HG03521 (cell line): ENCODE data around the gene EPB41L2.
"Not testable (repeated sequence)": the region's sequence is repeated elsewhere in the genome, so short reads cannot be mapped to it uniquely, and the experiment has no call there.

Experiments
- ATAC-seq: cut with Tn5 transposase; IDR thresholded peaks from one replicate; pipeline ENCODE4 v1.9.1; 2021; ENCODE audit warnings: mild to moderate bottlenecking, moderate library complexity; ENCODE audit not compliant: unreplicated experiment

Gene EPB41L2

DNA sequence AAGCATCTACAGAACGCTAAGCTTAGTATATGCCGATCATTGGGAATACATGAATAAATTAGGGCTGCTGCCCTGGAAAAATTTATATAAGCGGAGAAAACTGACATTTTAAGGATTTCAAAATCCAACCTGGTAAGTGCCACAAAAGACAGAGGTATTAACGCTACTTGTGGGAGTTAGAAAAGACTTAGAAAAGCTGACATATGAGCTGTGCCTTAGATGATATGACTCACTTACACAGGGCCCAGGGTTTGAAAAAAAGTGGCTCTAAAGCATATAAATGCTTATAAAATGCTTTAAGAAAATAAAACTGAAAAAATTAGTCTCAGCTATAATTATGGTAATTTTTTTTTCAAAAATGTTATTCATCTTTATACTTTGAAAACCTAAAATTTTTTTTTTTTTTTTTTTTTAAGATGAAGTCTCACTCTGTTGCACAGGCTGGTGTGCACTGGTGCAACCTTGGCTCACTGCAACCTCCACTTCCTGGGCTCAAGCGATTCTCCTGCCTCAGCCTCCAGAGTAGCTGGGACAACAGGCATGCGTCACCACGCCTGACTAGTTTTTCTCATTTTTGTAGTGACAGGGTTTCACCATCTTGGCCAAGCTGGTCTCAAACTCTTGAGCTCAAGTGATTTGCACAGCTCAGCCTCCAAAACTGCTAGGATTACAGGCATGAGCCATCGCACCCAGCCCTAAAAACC is 25.7 kb downstream of the EPB41L2 start:
- no peak for ATAC-seq

GRCh38 chr6:131036601-131037000 is 26.4 kb downstream of the EPB41L2 start:
- ATAC-seq: no peak

DNA sequence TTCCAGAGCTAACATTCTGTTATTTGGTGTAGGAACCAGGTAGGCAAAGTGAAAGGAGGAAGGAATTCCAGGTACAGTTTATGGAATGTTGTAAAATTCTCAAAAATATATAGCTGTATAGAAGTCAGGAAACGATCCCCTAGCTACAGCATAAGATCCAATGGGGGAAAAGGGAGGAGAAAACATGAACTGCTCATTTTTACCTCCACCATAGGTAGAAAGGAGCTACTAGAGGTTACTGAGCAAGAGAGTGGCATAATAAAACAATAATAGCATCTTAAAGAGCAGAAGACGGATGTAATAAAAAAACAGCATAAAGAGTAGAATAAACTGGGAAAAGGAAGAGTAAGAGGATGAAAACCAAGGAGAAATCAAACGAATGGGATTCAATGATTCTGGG is 26.9 kb downstream of the EPB41L2 start:
- ATAC-seq: no peak

DNA sequence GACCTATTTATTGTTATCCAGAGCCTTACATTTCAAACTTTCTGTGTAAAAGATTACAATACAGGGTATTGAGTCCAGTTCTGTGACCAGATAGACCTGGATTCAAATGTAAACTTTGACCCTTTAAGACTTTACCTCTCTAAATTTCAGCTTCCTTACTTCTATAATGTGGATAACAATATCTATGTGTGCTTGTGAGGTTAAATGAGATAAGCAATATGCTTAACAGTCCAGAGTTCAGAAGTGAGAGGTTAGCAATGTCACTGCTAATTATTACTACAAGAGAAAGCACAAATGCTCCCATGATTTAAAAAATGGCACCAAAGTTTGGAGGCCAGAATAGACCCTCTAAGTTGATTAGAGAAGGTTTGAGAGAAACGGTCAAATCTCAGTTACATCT is 27.5 kb downstream of the EPB41L2 start:
- no peak for ATAC-seq

DNA sequence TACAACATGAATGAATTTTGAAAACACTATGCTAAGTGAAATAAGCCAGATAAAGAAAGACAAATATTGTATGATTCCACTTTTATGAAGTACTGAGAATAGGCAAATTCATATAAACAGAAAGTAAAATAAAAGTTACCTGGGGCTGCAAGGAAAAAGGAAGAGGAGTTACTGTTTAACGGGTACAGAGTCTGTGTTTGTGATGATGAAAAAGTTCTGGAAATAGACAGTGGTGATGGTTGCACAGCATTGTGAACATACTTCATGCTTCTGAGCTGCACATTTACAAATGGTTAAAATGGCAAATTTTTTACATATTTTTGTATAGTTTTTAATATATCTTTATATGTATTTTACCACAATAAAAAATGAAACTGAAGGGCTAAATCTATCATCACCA is 29.4 kb downstream of the EPB41L2 start:
- no peak for ATAC-seq

GRCh38 chr6:131029626-131030297 is 33.3 kb downstream of the EPB41L2 start:
- peak; percentile 92 for ATAC-seq

- no peak for ATAC-seq
Measured at GRCh38 chr6:131027326-131027725, 35.7 kb downstream of the EPB41L2 start.

- ATAC-seq: no peak
Measured at GRCh38 chr6:131026243-131026642, 36.8 kb downstream of the EPB41L2 start.

DNA sequence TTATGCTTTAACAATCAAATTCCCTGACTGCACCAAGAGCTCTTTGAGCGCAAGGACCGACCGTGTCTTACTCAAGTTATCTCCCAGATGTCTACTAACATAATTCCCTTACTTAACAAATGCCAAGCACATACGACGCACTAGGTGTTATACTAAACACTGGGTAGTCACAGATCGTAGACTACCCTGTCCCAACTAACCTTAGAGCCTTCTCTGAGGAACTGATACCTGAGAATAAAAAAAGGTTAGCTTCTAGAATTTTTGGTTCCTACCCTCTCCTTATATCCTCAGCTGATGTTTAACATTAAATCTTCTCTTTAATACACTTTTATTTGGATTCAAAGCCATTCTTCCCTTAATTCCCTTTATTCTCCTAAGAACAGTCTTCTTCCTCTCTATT is 38.5 kb downstream of the EPB41L2 start:
- no peak for ATAC-seq

DNA sequence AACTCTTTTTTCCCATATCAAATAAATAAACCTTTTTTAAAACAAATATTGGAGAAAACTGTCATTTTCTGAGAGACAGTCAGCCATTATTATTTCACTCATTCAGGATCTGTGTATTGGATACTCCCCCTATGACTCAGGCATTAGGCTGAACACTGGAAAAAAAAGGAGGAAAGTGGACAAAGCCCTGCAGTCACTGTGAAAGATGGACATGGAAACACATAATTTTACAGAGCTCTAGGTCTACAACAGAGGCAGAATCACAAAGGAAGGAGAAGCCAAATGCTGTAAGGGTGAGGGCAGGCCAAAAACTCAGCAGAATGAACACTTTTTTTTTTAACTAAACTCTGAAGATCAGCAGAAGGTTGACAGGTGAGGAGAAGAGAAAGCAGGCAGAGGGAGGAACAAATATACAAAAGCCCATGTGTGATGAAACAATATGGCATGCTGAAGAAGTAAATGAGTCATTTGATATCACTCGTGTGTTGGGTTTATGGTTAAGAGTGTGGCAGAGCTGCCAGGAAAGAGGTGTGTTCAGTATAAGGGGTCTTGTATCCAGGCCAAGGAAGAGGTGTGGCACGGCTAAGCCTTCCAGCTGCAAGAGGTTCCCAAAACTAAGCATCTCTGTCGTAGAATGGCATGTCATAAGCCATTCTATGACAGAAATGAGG is 39.1 kb downstream of the EPB41L2 start:
- ATAC-seq: no peak

DNA sequence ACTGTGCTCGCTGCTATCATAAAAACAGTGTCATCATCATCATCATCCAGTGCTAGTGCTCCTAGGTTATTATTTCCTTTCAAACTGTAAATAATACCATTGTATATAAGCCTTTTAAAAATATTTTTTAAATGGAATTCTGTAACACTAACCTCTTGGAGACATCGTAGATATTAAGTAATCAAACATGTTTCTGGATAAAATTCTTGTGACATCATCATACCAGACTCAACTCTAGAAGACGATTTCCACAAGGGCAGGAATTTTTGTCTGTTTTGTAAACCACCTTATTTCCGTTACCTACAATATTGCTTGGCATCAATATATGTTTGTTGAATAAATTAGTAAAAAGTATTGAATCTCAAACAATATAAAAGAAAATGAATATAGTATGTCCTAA is 40.4 kb downstream of the EPB41L2 start:
- no peak for ATAC-seq

DNA sequence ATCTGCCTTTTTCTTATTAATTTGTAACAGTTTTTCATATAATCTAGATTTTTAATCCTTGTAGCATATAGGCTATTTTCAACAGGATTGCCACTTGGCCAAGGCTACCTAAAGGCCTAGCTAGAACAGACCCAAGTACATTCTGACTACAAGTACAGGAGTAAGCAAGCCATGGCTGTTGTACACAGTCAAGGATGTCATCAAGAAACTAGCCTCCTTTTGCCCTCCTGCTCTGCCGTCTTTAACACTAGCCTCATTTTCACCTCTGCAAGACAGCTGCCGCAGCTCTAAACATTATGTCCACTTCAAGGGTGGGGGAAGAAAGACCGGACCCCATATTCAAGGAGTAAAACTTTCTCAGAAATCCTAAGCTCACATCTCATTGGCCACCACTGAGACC is 45.1 kb downstream of the EPB41L2 start:
- no peak for ATAC-seq

- ATAC-seq: no peak
Measured at GRCh38 chr6:131015630-131016263, 47.3 kb downstream of the EPB41L2 start.

DNA sequence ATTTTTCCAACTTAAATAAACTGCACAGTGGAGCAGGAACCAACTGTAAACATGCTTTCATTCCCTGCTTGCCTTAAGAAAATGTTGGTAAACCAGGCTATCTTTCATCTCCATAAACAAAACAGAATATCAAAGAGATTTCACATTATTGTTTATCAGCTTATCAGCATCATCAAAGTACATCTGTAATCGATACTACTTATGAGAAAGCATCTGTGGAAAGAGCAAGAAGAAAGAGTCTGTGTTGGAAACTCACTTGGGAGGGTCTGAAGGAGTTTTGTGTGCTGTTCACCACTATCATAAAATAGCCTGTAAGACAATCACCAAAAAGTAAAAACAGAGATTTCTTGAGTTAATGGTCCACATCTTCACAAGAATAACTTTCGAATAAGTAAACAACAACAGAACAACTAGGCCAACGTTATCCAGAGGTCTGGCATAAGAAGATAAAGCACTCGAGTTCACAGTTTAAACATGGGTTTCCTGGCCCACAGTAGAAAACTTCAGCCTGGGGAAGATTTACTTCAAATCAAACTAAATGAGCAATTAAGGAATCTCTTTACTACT is 47.9 kb downstream of the EPB41L2 start:
- ATAC-seq: no peak

DNA sequence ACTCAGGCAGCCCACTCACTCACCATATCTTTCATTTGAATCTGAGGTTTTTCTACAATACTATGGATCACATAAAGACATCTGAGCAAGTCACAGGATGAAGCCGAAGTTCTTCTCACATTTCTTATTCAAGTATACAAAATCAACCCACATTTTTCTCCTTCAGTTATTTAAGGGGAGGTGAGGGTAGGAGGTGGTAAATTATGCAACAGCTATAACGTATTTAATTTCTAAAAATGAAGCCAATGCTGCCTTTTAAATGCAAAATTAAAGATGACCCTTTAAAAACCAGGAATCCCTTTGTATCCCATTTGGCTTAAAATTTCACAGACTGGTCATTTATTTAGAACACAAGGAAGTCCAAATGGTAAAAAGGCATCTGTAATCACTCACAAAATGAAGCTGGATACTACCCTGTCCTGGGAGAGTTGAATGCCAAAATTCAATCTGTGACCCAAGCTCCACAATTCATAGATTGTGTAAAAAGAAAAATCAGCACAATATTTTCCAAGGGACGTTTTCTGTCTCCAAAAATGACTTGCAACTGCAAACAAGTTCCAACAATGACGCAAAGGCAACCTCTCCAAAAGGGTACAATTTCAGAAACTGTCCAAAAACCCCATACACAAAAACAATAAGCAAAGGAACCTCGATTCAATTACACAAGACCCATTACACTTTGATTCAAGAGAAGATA is 48.8 kb downstream of the EPB41L2 start:
- no peak for ATAC-seq

DNA sequence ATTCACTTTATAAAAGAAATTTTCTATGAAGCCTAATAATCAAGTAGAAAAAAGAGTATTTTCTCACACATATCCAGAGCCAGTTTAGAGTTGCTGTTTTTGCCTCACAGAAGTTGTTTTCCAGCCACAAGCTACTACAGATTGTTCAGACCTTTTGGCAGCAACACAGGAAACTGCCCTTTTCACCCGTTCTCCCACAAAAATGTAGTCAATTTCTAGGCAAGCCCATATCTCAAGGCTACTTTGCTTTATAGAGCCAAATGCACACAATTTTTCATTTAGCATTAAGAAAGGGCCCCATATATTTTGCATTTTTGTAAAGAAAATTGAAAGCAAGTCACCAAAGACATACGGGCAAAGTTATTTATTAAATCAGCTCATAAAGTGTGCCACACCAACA is 49.5 kb downstream of the EPB41L2 start:
- ATAC-seq: no peak

GRCh38 chr6:131009790-131010189 is 53.3 kb downstream of the EPB41L2 start:
- ATAC-seq: no peak

- not testable (repeated sequence) for ATAC-seq
Measured at GRCh38 chr6:131008965-131009364, 54.1 kb downstream of the EPB41L2 start.

DNA sequence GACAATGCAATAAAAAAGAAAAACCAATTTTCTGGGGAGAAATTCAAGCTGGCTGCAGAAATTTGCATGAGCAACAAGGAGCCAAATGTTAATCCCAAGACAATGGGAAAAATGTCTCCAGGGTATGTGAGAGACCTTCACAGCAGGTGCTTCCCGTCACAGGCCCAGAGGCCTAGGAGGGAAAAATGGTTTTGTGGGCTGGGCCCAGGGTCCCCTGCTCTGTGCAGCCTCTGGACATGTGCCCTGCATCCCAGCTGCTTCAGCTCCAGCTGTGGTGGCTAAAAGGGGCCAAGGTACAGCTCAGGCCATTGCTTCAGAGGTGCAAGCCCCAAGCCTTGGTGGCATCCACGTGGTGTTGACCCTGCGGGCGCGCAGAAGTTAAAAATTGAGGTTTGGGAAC is 55.1 kb downstream of the EPB41L2 start:
- ATAC-seq: not testable (repeated sequence)

- ATAC-seq: no peak
Measured at GRCh38 chr6:131007286-131007685, 55.8 kb downstream of the EPB41L2 start.
